ENCODE measurements around the gene NFIA. TPM values are rescaled to one million over a fixed set of nuclear protein-coding genes. Genes with fewer than 3 reads are reported as not detected.

NFIA gene
- total RNA-seq, 1 donor from 2014 or later, result 66.6 TPM

- Histone ChIP-seq H3K27me3 (no peaks in the 10 kb centered on the region), H3K9me3 (no peaks in the 10 kb centered on the region), H3K4me1 (peaks cover 11% of the 10 kb centered on the region), H3K27ac (no peak overlapping the region), H3K4me3 (no peak overlapping the region), H3K36me3 (no peaks in the 10 kb centered on the region)
- DNase-seq (no peak), ATAC-seq (no peak)
- TF ChIP-seq, protein P1, sequence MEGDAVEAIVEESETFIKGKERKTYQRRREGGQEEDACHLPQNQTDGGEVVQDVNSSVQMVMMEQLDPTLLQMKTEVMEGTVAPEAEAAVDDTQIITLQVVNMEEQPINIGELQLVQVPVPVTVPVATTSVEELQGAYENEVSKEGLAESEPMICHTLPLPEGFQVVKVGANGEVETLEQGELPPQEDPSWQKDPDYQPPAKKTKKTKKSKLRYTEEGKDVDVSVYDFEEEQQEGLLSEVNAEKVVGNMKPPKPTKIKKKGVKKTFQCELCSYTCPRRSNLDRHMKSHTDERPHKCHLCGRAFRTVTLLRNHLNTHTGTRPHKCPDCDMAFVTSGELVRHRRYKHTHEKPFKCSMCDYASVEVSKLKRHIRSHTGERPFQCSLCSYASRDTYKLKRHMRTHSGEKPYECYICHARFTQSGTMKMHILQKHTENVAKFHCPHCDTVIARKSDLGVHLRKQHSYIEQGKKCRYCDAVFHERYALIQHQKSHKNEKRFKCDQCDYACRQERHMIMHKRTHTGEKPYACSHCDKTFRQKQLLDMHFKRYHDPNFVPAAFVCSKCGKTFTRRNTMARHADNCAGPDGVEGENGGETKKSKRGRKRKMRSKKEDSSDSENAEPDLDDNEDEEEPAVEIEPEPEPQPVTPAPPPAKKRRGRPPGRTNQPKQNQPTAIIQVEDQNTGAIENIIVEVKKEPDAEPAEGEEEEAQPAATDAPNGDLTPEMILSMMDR (IDR thresholded peaks at IDR 0.05), result no peak
- intact Hi-C loops (cut with DNase I), result no loop called here
These were observed 105.2 kb downstream of the NFIA start for GRCh38 chr1:61187352-61188086.

DNA sequence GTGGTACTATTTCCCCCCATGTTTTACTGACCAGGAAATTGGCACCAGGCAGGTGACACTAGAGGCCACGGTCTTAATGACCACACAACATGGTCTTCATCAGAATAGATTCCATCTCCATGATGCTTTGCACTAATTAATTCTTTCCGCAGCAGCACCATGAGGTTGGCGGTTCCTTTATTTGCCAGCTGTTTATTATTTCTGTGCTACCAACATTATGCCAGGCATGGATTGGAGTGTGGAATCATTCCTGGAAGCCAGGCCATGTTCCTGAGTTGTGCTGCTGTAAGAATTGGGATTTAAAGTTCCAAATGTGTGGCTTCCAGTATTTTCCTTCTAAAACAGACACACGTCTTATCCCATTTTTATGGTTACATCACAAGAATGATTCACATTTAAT, 107.8 kb downstream of the NFIA start:
- no peak overlapping the region for H3K27ac ChIP-seq
- no peaks in the 10 kb centered on the region for H3K27me3 ChIP-seq
- H3K4me1 ChIP-seq, result peaks cover 14% of the 10 kb centered on the region
- H3K4me3 ChIP-seq, result no peak overlapping the region
- intact Hi-C loops (cut with DNase I), result no loop called here
- no peaks in the 10 kb centered on the region for H3K36me3 ChIP-seq
- TF ChIP-seq, protein P1 (IDR thresholded peaks at IDR 0.05), result no peak
- ATAC-seq (no peak), DNase-seq (no peak)
- no peaks in the 10 kb centered on the region for H3K9me3 ChIP-seq

DNA sequence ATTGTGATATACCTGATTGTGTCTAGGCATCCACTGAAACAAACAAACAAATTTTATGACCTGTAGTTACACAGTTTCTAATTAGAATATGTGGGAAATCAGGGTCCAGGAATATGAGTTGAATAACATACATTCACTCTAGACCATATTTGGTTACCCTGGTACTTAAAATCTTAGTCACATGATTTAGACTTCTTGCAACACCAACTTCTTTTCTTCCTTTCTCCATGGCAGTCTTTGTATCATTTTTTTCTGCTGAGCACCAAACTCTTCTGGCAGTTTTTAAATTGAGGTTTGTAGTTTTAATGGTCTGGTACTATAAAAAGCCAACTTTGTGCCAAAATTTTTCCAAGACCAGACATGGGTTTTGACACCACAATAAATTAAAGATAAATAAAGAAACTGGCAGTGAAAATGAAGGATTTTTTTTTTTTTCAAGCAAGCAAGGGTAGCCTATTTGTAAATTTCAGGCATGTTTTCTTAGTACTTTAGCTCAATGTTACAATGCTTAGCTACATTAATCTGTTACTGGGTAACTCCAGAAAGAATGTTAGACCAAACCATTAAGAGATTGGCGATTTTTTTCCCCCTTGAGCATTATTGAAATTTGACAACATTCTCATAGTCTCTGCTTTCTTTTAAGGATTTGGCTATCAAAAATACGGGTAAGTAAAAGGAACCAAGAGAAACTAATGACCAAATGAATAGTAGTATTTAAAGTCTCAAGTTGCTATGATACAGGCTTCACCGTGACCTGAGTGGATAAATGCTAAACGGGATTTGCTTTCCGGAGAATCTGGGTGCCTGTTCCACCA, 108.5 kb downstream of the NFIA start:
- TF ChIP-seq, protein P1 (IDR thresholded peaks at IDR 0.05), result no peak
- DNase-seq (no peak), ATAC-seq (no peak)
- no peaks in the 10 kb centered on the region for H3K27me3 ChIP-seq
- H3K4me3 ChIP-seq, result no peak overlapping the region
- H3K36me3 ChIP-seq, result no peaks in the 10 kb centered on the region
- peaks cover 9% of the 10 kb centered on the region for H3K4me1 ChIP-seq
- intact Hi-C loops (cut with DNase I), result no loop called here
- H3K27ac ChIP-seq, result no peak overlapping the region
- H3K9me3 ChIP-seq, result no peaks in the 10 kb centered on the region

DNA sequence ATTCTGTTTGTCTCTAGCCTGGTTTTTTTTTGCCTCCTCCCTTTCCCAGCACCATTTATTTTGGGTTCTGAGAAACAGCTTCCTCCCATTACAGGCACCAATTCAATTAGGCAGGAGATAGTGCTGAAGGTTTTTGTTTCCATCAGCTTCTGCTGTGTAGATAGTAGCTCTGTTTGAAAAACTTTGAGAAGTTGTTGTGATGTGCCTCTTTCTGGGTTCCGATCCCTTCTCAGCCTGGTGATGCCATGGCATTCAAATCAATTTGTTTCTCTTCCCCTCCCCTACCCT, 109.0 kb downstream of the NFIA start:
- Histone ChIP-seq H3K9me3 (no peaks in the 10 kb centered on the region), H3K27ac (no peak overlapping the region), H3K36me3 (no peaks in the 10 kb centered on the region), H3K4me1 (peaks cover 9% of the 10 kb centered on the region), H3K4me3 (no peak overlapping the region), H3K27me3 (no peaks in the 10 kb centered on the region)
- no peak for DNase-seq
- TF ChIP-seq, protein P1 (IDR thresholded peaks at IDR 0.05), result no peak
- intact Hi-C loops (cut with DNase I), result no loop called here
- no peak for ATAC-seq

GRCh38 chr1:61192663-61193330, 110.4 kb downstream of the NFIA start:
- Histone ChIP-seq H3K27me3 (no peaks in the 10 kb centered on the region), H3K4me1 (peaks cover 9% of the 10 kb centered on the region), H3K4me3 (no peak overlapping the region), H3K9me3 (no peaks in the 10 kb centered on the region), H3K36me3 (no peaks in the 10 kb centered on the region), H3K27ac (no peak overlapping the region)
- intact Hi-C loops (cut with DNase I), result no loop called here
- DNase-seq, result no peak
- TF ChIP-seq, protein P1 (IDR thresholded peaks at IDR 0.05), result no peak
- no peak for ATAC-seq
